ENCODE data around the gene RAPGEF1. TPM values are rescaled to one million over a fixed set of nuclear protein-coding genes. Genes with fewer than 3 reads are reported as not detected.

RAPGEF1 gene
- total RNA-seq, 1 experiment from 2014 or later: 55.6 TPM

GRCh38 chr9:131670247-131671132 lies 69.4 kb downstream of the RAPGEF1 start:
- Histone ChIP-seq H3K9me3 (ENCODE audit: control insufficient read depth, low read depth, low read length) (no peaks in the 10 kb centered on the region), H2BK120ac (ENCODE audit: low read depth, low read length, poor library complexity, severe bottlenecking) (no peak overlapping the region), H4K91ac (ENCODE audit: insufficient read length, low read depth, low read length) (no peak overlapping the region), H3K9ac (ENCODE audit: extremely low read depth, insufficient read length, low read length) (no peak overlapping the region), H4K5ac (ENCODE audit: insufficient read length, low read depth, low read length) (no peak overlapping the region), H3K27ac (ENCODE audit: insufficient read length, low read depth, low read length) (no peak overlapping the region), H3K4me1 (ENCODE audit: insufficient read depth, low read length) (peaks cover 5% of the 10 kb centered on the region; the same call in 1 of the 2 replicates), H3K14ac (ENCODE audit: insufficient read depth, low read length) (no peak overlapping the region), H4K8ac (replicated peaks; ENCODE audit: insufficient read length, low read depth, low read length) (no peak overlapping the region), H3K23me2 (ENCODE audit: insufficient read length, low read depth, low read length, poor library complexity, severe bottlenecking) (no peaks in the 10 kb centered on the region), H3K79me2 (ENCODE audit: insufficient read depth, low read length) (peaks cover 5% of the 10 kb centered on the region; the same call in 1 of the 2 replicates), H2AK5ac (ENCODE audit: insufficient read length, low read length) (no peak overlapping the region), H3K4ac (ENCODE audit: low read depth, low read length) (no peak overlapping the region), H3K79me1 (ENCODE audit: insufficient read depth, low read depth, low read length, poor library complexity, severe bottlenecking) (no peaks in the 10 kb centered on the region), H2BK5ac (ENCODE audit: insufficient read length, low read length) (no peak overlapping the region), H4K20me1 (ENCODE audit: control insufficient read depth, insufficient read depth, insufficient read length) (no peaks in the 10 kb centered on the region), H2AFZ (ENCODE audit: low read length) (no peak overlapping the region), H3K23ac (ENCODE audit: insufficient read length, low read depth, low read length) (no peak overlapping the region), H3K4me2 (ENCODE audit: insufficient read depth, insufficient read length, low read length) (no peak overlapping the region), H2BK20ac (ENCODE audit: low read depth, low read length, poor library complexity, severe bottlenecking) (no peak overlapping the region), H3K56ac (ENCODE audit: insufficient read length, low read depth, low read length) (no peak overlapping the region), H2BK15ac (ENCODE audit: low read depth, low read length) (no peak overlapping the region), H3K18ac (ENCODE audit: insufficient read length, low read depth, low read length) (no peak overlapping the region), H3K27me3 (ENCODE audit: insufficient read depth, low read length) (no peaks in the 10 kb centered on the region), H3T11ph (ENCODE audit: low read length) (no peak overlapping the region), H2BK12ac (ENCODE audit: insufficient read length, low read depth, low read length) (no peak overlapping the region)
- DNase-seq: no peak
- H3K36me3 Mint-ChIP-seq (ENCODE audit: insufficient read depth in 1 of 3, low read depth in 3 of 3): peaks cover 2 to 6% (median 3%) of the 10 kb centered on the region in 3 experiments; a peak in 5 of 7 replicates
- peaks cover under 1 to 4% of the 10 kb centered on the region in 2 experiments; a peak in 4 of 5 replicates for H3K9me3 Mint-ChIP-seq
- H3K27me3 Mint-ChIP-seq (ENCODE audit: low read depth): no peaks in the 10 kb centered on the region
- H3K4me3 Mint-ChIP-seq: no peak overlapping the region
- no peak for TF ChIP-seq CTCF (conservative IDR thresholded peaks at IDR 0.05)
- H3K27ac Mint-ChIP-seq: peak overlapping the region; percentile 18 to 85 (median 84); a peak in 5 of 7 replicates
- H3K4me1 Mint-ChIP-seq: peaks cover 59 to 63% of the 10 kb centered on the region in 2 experiments
- no CpG with 5 or more reads among the region's 13 CpGs for WGBS (ENCODE audit: extremely low coverage, insufficient read length, low lambda C conversion rate)

Measured in H9 (cell line).